ENCODE results near the gene PRDX5.

DNA sequence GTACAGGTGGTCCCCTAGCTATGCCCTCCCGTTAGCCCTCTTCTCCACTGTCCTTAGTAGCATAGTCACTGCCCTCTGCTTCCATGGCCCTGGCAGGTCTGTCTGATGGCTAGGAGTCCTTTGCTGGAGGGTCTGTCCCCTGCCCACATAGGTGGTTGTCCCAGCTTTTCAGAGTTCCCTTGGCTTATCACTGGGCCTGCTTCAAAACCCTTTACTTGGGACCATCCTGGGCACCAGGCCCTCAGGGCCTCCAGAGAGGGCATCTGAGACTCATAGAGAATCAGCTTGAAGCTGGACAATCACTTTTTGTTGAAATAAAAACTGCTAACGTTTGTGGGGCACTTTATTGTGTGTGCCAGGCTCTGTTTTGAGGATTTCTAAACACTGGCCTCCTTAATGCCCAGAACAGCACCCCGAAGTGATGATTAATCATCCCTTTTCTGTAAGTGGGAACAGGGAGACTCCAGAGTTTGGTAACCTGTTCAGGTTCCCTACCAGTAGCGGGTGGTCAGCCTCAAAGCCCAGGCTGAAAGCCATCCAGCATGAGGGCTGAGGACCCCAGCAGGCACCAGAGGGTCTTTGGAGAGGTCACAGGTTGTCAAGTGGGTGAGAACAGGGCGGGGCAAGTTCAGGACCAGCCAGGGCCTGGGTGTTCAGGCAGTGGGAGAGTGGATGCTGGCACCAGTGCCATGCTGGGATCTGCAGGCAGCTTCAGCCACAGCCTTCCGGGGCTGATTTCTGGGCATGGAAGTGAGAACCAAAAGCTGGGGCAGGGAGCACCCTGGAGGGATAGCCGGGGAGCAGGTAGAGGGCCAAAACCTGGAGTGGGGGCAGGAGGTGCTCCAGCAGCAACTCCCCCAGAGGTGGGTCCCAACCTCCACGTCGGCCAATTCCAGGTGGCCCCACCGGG, 27.3 kb upstream of the PRDX5 start:
- TF ChIP-seq, protein P1, sequence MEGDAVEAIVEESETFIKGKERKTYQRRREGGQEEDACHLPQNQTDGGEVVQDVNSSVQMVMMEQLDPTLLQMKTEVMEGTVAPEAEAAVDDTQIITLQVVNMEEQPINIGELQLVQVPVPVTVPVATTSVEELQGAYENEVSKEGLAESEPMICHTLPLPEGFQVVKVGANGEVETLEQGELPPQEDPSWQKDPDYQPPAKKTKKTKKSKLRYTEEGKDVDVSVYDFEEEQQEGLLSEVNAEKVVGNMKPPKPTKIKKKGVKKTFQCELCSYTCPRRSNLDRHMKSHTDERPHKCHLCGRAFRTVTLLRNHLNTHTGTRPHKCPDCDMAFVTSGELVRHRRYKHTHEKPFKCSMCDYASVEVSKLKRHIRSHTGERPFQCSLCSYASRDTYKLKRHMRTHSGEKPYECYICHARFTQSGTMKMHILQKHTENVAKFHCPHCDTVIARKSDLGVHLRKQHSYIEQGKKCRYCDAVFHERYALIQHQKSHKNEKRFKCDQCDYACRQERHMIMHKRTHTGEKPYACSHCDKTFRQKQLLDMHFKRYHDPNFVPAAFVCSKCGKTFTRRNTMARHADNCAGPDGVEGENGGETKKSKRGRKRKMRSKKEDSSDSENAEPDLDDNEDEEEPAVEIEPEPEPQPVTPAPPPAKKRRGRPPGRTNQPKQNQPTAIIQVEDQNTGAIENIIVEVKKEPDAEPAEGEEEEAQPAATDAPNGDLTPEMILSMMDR (IDR thresholded peaks at IDR 0.05) = no peak
- TF ChIP-seq POLR2A (IDR thresholded peaks at IDR 0.05) = no peak
- no peak for TF ChIP-seq POLR2AphosphoS5 (IDR thresholded peaks at IDR 0.05; ENCODE audit: insufficient read depth in 1 of 2, low read depth in 1 of 2)
